HepG2 (cell line): ENCODE measurements around the gene HOXD9. TPM values are rescaled to one million over a fixed set of nuclear protein-coding genes. Genes with fewer than 3 reads are reported as not detected.
A peak's percentile ranks its signal among the peaks of the same experiment; 100 is the strongest.

ENCODE experiments used
- CEBPB ChIP-seq: IDR thresholded peaks from 2 replicates; pipeline ENCODE4 v1.6.1; 2011; ENCODE audit warnings: low read depth, low read length, improper control_type of control experiment, borderline replicate concordance
- FOXK1 ChIP-seq: sonication (generic); formaldehyde crosslinking; IDR thresholded peaks from 2 replicates; pipeline ENCODE4 v1.4.0; 2020; ENCODE audit warnings: low read depth, missing genetic modification reagents, borderline replicate concordance
- HDAC1 ChIP-seq: sonication (generic); formaldehyde crosslinking; IDR thresholded peaks from 2 replicates; pipeline ENCODE4 v1.5.1; 2020; ENCODE audit warnings: mild to moderate bottlenecking, missing genetic modification reagents
- HNRNPLL ChIP-seq: fragments of 200-400 bp; formaldehyde crosslinking; IDR thresholded peaks from 2 replicates; pipeline ENCODE4 v1.6.1; 2017; ENCODE audit warnings: mild to moderate bottlenecking, low read depth, low read length; ENCODE audit not compliant: poor library complexity, severe bottlenecking
- IRF9 ChIP-seq: sonication (generic); formaldehyde crosslinking; IDR thresholded peaks from 2 replicates; pipeline ENCODE4 v1.8.0; 2022; ENCODE audit warnings: missing genetic modification reagents, mild to moderate bottlenecking, borderline replicate concordance
- JUN ChIP-seq: sonication (generic); formaldehyde crosslinking; IDR thresholded peaks from 2 replicates; pipeline ENCODE4 v1.4.0; 2020; ENCODE audit warnings: mild to moderate bottlenecking, missing genetic modification reagents
- MYNN ChIP-seq: sonication (generic); formaldehyde crosslinking; IDR thresholded peaks from 2 replicates; pipeline ENCODE4 v1.4.0; 2020; ENCODE audit warnings: mild to moderate bottlenecking, low read depth, missing genetic modification reagents
- RBFOX2 ChIP-seq: fragments of 200-400 bp; formaldehyde crosslinking; IDR thresholded peaks from 2 replicates; pipeline ENCODE4 v1.6.1; 2017; ENCODE audit warnings: low read depth, mild to moderate bottlenecking, low read length
- RELA ChIP-seq: sonication (generic); formaldehyde crosslinking; IDR thresholded peaks from 2 replicates; pipeline ENCODE4 v1.4.0; 2020; ENCODE audit warnings: missing genetic modification reagents
- SALL1 ChIP-seq: sonication (generic); formaldehyde crosslinking; IDR thresholded peaks from 2 replicates; pipeline ENCODE4 v1.8.0; 2022; ENCODE audit warnings: mild to moderate bottlenecking, missing genetic modification reagents
- SKIL ChIP-seq: sonication (generic); formaldehyde crosslinking; IDR thresholded peaks from 2 replicates; pipeline ENCODE4 v1.8.0; 2022; ENCODE audit warnings: missing genetic modification reagents, mild to moderate bottlenecking, moderate library complexity, borderline replicate concordance
- SOX13 ChIP-seq, 3 experiments: fragments of 450-650 bp in 1 of 3; sonication (generic) in 1 of 3; formaldehyde crosslinking in 1 of 3; IDR thresholded peaks in 2 of 3; conservative IDR thresholded peaks in 1 of 3; 2 replicates each; pipeline versions ENCODE4 v1.5.0 to v1.6.1; 2016 to 2020; ENCODE audit warnings: antibody characterized with exemption in 1 of 3, mild to moderate bottlenecking in 1 of 3, missing compliant biosample characterization in 1 of 3, missing genetic modification reagents in 1 of 3, moderate library complexity in 1 of 3
- ZFP37 ChIP-seq: sonication (generic); formaldehyde crosslinking; IDR thresholded peaks from 2 replicates; pipeline ENCODE4 v1.4.0; 2020; ENCODE audit warnings: missing genetic modification reagents, borderline replicate concordance
- ZNF10 ChIP-seq: sonication (generic); formaldehyde crosslinking; IDR thresholded peaks from 2 replicates; pipeline ENCODE4 v1.4.0; 2020; ENCODE audit warnings: mild to moderate bottlenecking, low read depth, missing genetic modification reagents, borderline replicate concordance
- ZNF580 ChIP-seq: IDR thresholded peaks from 2 replicates; pipeline ENCODE4 v1.6.1; 2016; ENCODE audit warnings: low read depth, borderline replicate concordance
- polyA plus RNA-seq, 8 experiments: library from polyadenylated mRNA; depleted of rRNA in 3 of 8; stranded (reverse) in 7 of 8; unstranded in 1 of 8; fragments of >200 nt; fragmentation: Illumina TruSeq in 4 of 8; extraction: Trizol in 4 of 8; gene quantifications; 2 replicates each; pipeline versions ENCODE4 v1.2.1 to v1.2.3, GENCODE V29; 2011 to 2016; ENCODE audit warnings: low read depth in 4 of 8, missing spikeins in 1 of 8, mixed read lengths in 1 of 8; ENCODE audit not compliant: insufficient read depth in 1 of 8
- total RNA-seq, 5 experiments: library from RNA; depleted of rRNA; stranded (reverse); fragments of >200 nt; fragmentation: Illumina TruSeq; extraction: Trizol; gene quantifications; 2 replicates each; pipeline ENCODE4 v1.2.3, GENCODE V29; 2016; ENCODE audit warnings: low read depth in 1 of 5
- TF ChIP-seq, protein P1 (sequence below): sonication (generic); formaldehyde crosslinking; IDR thresholded peaks from 2 replicates; pipeline ENCODE4 v1.4.0; 2020; ENCODE audit warnings: missing genetic modification reagents
- TF ChIP-seq, protein P2 (sequence below): sonication (generic); formaldehyde crosslinking; IDR thresholded peaks from 2 replicates; pipeline ENCODE4 v1.4.0; 2020; ENCODE audit warnings: mild to moderate bottlenecking, missing genetic modification reagents

HOXD9 gene
- total and polyA plus RNA-seq, 2 of the 13 experiments (the other 11 are each of a cell fraction or from before 2014, with no cell fraction given), result not detected

GRCh38 chr2:176079831-176080539, 42.5 kb upstream of the HOXD9 start (continued):
- TF ChIP-seq ZNF10 (CRISPR knock-in tag), result no peak
- no peak for TF ChIP-seq SALL1
- no peak for TF ChIP-seq FOXK1
- no peak for TF ChIP-seq RELA (CRISPR knock-in tag)
- TF ChIP-seq RBFOX2, result no peak
- TF ChIP-seq ZFP37 (CRISPR knock-in tag), result no peak
- TF ChIP-seq, protein P1, sequence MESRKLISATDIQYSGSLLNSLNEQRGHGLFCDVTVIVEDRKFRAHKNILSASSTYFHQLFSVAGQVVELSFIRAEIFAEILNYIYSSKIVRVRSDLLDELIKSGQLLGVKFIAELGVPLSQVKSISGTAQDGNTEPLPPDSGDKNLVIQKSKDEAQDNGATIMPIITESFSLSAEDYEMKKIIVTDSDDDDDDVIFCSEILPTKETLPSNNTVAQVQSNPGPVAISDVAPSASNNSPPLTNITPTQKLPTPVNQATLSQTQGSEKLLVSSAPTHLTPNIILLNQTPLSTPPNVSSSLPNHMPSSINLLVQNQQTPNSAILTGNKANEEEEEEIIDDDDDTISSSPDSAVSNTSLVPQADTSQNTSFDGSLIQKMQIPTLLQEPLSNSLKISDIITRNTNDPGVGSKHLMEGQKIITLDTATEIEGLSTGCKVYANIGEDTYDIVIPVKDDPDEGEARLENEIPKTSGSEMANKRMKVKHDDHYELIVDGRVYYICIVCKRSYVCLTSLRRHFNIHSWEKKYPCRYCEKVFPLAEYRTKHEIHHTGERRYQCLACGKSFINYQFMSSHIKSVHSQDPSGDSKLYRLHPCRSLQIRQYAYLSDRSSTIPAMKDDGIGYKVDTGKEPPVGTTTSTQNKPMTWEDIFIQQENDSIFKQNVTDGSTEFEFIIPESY (CRISPR knock-in tag), result peak; percentile 72
- TF ChIP-seq HDAC1 (CRISPR knock-in tag), result no peak
- no peak for TF ChIP-seq CEBPB
- no peak for TF ChIP-seq IRF9 (CRISPR knock-in tag)
- no peak for TF ChIP-seq SOX13 (IDR thresholded peaks at IDR 0.05)
- TF ChIP-seq SOX13 (CRISPR knock-in tag; conservative IDR thresholded peaks at IDR 0.05 in 1 of 2, IDR thresholded peaks at IDR 0.05 in 1 of 2), result no peak
- peak; percentile 25 for TF ChIP-seq HNRNPLL
- TF ChIP-seq MYNN, result no peak
- TF ChIP-seq, protein P2, sequence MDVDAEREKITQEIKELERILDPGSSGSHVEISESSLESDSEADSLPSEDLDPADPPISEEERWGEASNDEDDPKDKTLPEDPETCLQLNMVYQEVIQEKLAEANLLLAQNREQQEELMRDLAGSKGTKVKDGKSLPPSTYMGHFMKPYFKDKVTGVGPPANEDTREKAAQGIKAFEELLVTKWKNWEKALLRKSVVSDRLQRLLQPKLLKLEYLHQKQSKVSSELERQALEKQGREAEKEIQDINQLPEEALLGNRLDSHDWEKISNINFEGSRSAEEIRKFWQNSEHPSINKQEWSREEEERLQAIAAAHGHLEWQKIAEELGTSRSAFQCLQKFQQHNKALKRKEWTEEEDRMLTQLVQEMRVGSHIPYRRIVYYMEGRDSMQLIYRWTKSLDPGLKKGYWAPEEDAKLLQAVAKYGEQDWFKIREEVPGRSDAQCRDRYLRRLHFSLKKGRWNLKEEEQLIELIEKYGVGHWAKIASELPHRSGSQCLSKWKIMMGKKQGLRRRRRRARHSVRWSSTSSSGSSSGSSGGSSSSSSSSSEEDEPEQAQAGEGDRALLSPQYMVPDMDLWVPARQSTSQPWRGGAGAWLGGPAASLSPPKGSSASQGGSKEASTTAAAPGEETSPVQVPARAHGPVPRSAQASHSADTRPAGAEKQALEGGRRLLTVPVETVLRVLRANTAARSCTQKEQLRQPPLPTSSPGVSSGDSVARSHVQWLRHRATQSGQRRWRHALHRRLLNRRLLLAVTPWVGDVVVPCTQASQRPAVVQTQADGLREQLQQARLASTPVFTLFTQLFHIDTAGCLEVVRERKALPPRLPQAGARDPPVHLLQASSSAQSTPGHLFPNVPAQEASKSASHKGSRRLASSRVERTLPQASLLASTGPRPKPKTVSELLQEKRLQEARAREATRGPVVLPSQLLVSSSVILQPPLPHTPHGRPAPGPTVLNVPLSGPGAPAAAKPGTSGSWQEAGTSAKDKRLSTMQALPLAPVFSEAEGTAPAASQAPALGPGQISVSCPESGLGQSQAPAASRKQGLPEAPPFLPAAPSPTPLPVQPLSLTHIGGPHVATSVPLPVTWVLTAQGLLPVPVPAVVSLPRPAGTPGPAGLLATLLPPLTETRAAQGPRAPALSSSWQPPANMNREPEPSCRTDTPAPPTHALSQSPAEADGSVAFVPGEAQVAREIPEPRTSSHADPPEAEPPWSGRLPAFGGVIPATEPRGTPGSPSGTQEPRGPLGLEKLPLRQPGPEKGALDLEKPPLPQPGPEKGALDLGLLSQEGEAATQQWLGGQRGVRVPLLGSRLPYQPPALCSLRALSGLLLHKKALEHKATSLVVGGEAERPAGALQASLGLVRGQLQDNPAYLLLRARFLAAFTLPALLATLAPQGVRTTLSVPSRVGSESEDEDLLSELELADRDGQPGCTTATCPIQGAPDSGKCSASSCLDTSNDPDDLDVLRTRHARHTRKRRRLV (CRISPR knock-in tag), result no peak
- TF ChIP-seq ZNF580, result no peak
- TF ChIP-seq JUN (CRISPR knock-in tag), result no peak
- no peak for TF ChIP-seq SKIL (CRISPR knock-in tag)
